CD4-positive, alpha-beta T cell treated with Interferon alpha-2 for 1 hour (primary cell): ENCODE results near the gene PERP.
"Not testable (repeated sequence)": the region's sequence is repeated elsewhere in the genome, so short reads cannot be mapped to it uniquely, and the experiment has no call there.

Experiments used
- DNase-seq, 2 donors: peaks; one replicate each; pipeline ENCODE4 v3.0.0-alpha.2; 2020 to 2022

Gene PERP

DNA sequence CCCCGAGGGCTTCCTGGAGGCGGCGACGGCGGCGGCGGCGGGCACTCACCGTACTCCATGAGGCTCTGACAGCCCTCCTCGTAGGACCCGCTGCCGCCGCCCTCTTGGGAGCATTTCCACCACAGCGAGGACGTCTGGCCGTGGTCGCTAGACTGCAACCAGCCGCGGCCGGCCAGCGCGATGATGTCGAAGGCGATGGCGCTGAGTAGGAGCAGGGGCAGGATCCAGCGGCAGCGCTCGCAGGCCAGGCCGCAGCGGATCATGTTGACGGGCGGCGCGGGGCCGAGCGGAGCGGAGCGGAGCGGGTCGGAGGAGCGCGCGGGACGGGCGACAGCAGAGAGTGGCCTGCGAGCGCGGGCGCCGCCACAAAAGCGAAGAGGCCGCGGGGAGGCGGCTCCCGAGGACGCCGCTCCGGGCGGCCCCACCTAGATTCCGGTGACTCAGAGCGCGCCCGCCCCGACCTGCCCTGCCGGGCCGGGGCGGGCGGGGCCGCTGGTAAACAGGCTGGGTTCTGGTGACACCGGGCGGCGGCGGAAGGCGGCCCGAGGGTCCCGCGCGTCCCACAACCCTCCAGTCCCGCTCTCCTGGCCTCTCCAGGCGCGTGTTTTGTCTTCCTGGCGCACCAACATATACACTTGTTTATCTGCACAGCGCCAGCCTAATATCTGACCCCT is at the start of gene PERP:
PERP (minus strand) TSS at position 342 of the 674 bp plus-strand sequence; CDS start at position 263, 79 bp downstream.
- peak; percentile 42 to 72 for DNase-seq

DNA sequence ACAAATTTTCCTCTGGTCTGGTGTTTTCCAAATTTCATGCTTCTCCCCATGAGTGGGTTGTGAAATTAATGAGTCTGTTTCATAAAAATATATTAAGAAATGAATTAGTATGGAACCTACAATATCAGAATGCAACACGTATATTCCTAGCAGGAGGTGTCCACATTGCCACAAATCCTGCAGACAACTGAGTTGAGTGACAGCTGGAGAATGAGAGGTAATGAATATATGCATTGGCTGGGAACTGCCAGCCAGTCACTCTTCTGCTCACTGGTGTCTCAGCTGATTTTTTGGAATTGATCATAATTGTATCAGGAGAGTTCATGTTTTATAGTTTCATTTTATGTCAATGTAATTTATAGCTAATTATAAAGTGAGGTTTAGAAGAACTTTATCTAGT is 48.2 kb upstream of the PERP start:
- no peak for DNase-seq

DNA sequence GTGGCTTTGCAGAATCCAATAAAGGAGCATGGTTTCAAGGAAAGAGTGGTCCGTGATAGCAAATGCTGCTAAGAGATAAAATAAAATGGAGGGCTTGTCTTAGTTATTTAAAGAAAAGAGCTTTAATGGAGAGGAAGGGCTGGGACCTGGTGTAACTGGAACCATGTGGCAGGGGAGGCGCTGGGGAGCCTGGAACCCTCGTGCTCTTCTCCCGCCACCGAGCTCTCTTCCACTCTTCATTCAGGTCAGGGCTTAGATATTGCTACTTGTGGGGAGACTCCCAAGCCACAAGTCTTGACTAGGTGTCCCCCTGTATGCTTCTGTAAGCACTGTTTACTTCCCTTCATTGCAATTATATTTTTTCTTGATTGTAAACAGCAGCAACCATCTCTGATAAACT is 39.3 kb upstream of the PERP start:
- no peak for DNase-seq

DNA sequence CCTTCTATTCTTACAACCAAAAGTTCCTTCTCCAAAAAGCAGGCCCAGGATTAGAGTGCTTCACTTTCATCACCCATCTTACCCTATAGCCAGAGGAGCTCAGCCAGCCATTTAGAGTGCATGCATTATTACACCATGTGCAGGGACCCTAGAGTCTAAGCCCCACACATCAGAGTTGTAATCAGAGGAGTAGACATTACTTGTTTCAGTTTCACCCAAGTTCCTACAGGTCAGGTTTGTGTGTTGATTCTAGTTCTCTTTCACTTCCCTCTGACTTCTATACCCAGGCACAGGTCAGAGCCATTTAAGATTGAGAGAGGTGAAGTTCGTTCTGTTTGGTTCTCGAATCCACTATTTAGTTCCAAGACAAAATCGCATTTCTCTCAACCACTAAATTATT is 38.2 kb upstream of the PERP start:
- no peak for DNase-seq

DNA sequence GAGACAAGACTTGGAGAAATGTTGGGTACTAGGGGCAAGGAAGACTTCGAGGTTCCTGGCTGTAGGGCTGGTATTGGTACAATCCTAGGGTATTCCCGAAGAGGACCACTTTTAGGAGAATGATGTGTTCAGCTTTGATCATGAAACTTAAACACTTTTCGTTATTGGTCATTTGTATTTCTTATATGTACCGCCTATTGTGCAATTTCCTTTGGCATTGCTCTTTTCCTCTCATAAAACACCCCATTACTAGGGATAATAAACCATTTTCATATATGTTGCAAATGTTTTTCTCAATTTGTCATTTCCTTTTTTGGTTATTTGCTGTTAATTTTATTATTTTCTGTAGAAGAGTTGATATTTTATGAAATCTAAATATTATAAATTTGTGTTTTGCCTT is 35.6 kb upstream of the PERP start:
- DNase-seq = no peak

DNA sequence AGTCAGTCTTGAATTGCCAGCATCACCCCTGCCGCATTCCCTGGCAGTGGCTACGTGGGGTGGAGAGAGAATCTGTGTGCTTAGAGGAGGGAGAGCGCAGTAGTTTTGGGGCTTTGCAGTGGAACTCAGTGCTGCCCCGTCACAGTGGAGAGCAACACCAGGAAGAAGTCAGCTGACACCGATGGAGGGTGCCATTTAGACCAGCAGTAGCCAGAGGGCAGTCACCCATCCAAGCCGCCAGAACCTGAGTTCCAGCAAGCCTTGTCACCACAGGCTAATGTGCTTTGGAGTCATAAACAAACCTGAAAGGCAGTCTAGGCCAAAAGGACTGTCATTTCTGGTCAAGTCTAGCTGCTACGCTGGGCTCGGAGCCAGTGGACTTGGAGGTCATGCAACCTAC is 22.0 kb upstream of the PERP start:
- DNase-seq = no peak

DNA sequence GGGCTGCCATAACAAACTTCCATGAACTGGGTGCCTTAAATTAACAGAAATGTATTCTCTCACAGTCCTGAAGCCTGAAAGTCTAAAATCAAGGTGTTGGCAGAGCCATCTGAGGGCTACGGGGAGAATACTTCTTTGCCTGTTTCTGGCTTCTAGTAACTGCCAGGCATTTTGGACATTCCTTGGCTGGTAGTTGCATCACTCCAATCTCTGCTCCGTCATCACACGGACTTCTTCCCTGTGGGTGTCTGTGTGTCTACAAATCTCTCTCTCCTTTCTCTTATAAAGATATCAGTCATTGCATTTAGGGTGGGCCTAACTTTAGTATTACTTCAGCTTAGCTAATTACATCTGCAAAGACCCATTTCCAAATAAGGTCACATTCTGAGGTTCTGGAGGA is 20.9 kb upstream of the PERP start:
- DNase-seq = no peak

DNA sequence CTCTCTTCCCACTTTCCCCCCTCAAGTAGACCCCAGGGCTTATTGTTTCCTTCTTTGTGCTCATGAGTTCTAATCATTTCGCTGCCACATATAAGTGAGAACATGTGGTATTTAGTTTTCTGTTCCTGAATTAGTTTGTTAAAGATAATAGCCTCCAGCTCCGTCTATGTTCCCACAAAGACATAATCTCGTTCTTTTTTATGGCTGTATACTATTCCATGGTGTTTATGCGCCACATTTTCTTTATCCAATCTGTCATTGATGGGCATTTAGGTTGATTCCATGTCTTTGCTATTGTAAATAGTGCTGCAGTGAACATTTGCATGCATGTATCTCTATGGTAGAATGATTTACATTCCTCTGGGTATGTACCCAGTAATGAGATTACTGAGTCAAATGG is 16.9 kb upstream of the PERP start:
- no peak for DNase-seq

DNA sequence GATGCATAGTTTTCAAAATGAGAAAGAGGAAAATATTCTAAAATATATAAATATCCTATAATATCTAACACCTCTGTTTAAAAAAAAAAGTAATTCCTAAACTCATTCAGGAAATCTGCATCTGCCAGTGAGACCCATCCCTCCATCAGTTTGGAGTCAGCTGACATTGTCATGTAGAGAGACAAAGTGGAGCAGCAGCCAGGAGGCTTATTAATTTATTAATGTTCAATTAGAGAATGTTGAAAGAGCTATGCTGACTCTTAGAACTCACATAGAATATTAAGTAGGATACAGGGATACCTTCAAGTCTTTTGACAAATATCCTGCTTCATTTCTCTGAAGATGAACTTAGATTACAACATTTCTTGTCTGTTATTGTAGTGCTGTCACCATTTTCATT is 12.8 kb upstream of the PERP start:
- DNase-seq = no peak

DNA sequence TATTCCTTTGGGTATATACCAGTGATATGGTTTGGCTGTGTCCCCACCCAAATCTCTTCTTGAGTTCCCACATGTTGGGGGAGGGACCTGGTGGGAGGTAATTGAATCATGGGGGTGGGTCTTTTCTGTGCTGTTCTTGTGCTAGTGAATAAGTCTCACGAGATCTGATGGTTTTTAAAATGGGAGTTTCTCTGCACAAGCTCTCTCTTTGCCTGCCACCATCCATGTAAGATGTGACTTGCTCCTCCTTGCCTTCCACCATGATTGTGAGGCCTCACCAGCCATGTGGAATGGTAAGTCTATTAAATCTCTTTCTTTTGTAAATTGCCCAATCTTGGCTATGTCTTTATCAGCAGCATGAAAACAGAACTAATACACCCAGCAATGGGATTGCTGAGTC is 12.0 kb upstream of the PERP start:
- not testable (repeated sequence) for DNase-seq

DNA sequence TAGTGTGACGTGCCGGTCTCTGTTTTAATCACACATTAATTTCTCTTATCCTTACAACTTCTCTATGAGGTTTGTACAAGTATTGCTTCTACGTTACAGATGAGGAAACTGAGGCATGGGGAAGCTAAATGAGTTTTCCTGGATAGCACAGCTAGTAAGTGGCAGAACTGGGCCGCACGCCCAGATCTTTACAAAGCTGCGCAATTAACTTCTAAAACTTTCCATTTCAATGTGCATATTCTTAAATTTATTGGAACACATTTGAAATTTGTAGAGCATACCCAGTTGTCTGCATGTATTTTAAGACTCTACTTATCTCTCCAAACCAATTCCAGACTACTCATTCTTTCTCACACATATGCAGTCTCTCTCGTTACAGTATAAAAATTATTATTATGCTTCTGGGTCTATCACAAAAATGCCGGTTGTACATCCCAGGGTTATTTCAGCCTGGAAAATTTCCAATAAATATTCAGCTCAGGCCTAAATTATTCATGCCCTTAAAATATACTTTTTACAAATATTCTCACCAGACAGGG is 10.2 kb upstream of the PERP start:
- DNase-seq = no peak

DNA sequence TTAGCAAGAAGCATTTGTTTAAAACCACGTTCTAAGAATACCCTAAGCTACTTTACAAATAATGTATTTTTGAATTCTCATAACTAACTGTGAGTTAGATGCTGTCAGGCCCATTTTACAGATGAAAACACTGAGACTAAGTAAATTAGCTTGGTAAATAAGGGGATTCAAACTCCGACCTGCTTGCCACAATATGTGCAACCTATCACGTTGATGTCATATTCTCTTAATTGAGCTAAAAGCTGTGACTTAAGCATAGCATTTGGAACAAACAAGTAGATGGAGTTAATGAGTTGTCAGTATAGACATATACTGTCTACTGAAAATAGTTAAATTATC is 9.4 kb upstream of the PERP start:
- DNase-seq = no peak

DNA sequence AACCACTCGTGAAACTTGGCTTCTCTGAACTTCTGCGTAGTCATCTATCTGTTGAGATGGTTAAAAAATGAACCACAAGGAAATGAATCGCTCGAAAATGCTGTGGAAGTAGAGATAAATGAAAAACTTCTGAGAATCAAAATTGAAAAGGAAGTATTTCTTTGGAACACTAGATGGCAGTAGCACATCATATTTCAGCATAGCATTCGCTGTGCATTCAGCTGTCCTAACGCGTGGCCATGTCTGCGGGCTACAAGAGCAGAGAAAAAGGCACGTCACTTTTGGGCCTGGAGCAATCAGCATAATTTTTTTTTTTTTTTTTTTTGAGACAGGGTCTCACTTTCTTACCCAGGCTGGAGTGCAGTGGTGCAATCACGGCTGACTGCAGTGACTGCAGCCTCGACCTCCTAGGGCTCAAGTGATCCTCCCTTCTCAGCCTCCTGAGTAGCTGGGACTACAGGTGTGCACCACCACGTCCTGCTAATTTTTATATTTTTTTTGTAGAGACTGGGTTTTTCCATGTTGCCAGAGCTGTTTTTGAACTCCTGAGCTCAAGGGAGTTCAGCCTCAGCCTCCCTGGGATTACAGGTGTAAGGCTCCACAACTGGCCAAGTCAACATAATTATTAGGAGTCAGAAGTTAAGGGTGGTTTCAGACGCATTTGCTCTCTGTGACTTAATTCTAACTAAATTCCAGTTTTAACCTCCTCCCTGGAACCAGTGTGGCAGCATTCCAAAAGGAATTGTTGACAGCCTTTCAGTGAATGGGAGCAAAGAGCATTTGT is 8.8 kb upstream of the PERP start:
- peak; percentile 40 to 72 for DNase-seq

DNA sequence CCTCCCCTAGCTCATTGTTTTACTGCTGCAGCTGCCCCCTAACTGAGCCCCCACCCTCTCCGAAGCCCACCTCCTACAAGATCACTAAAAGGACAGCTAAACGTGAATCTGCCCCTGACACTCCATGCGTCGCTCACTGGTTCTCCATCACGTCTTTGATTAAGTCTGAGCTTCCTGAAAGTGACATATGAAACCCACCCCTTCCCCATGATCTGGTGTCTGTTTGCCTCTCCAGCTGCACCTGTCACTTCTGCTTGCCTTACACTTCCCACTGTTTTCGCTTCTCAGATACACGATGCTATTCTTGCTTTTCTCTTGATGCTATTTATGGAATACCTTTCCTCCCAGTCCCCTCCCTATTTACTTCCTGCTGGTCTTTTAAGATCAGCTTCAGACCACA is 8.0 kb upstream of the PERP start:
- no peak for DNase-seq

DNA sequence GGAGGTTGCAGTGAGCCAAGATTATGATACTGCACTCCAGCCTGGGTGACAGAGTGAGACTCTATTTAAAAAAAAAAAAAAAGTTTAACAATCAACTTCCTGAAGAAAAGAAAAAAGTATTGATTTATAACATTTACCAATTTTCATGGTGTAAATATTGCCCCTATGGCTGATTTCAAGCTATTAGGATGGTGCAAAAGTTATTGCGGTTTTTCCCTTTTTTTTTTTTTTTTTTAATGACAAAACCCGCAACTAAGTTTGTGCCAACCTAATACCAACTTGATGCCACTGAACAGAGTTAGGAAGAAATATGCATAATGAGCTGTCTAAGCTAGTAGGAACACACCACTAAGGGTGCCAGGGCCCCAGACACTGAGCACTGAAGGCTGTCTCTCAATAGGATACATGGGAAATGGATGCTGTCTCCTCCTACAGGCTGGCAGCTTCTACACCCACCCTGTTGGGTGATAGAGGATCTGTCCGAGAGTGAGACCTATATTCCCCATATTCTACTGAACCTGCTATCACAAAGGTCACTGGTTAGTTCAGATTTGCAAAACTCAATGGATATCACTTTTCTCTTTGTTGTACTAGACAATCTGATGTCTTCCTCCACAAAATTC is 6.5 kb upstream of the PERP start:
- DNase-seq = no peak

DNA sequence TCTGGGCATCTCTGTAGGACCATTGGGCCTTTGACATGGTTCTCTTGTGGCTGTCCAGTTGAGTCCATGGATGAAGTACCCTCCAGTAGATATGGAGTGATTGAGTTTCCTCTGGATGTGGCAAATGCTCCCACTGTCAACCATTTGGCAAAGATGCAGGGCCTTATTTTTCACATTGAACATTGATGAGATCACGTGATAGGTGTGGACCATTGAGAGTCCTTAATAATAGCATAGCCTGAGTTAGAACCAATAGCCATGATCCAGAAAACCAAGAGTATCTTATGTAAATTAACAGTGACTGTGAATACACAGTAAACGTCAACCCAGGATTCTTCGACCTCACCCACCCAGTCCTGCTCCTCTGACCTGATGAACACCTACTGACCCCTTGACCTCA is 3.0 kb upstream of the PERP start:
- DNase-seq = no peak

DNA sequence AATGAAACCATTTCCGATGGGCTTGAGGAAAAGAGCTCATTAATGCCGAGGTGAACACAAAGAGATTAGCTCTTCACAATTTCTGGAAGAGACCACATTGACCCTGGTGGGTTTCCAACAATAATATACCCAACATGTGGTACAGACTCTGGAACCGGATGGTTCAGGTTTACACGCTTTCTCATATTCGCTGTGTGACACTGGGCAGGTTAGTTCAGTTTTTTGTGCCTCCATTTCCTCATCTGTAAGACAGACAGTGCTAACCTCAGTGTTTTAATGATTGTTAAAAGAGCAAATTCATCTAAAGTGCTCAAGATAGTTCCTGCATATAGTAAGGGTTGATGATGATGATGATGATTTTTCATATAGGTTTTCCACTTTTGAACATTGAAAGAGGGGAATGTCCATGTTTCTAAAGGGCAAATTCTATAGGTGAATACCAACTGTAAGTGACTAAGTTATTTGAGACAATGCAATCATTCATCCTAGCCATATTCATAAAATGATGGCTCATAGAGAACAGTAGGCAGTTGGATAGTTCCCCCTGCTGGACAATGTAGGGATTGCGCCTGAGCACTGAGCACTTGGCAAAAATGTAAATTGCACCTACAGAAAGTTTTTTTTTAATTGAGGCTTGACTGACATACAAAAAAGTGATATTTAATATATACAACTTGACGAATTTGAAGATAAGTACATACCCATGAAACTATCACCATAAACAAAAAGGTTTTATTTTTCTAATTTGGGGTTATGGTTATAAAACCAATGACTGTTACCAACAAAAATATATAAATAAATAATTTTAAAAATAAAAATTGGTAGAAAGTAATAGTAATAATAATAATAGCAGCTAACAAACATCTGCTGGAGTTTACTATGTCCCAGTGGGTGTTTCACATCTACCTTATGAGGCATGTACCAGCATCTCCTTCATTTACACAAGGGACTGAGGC is 2.1 kb upstream of the PERP start:
- DNase-seq = peak; percentile 70 to 82

DNA sequence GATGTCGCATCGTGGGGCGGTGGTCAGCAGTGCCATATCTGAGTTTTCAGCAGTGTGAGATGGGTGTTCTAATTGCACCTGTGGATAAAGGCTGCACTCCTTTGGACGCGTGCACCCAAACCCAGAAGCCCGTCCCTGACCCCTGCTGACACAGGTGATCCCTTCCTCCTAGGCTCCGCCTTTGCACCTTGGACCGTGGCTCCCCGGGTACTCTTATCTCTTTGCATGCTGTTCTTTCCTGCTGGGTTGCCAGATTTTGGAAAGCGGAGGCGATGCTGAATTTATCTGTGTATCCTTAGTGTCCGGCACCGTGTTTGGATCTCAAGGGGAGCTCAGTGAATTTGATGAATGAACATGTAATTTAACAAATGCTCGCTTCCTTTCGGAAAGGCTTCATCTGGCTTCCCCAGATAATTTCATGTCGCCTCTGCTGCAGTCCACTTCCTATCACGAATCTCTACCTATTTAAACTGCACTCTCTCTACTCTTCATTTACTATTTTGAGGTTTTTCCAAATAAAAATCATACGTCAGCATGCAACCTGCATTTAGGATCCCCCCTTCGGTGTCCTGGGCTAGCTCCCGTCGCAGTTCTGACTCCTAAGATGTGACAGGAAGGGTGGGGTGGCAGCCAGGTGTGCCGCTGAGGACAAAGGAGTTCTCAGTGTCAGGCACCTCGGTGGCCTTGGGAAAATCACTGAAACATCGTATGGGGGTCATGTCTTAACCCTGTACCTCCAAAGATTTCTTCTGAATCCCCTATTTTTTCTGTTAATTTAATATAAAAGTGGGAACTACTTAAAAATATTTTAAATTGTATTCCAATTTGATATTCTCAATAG is 753 bp upstream of the PERP start:
- peak in 1 of 2 donors; percentile 12 for DNase-seq

DNA sequence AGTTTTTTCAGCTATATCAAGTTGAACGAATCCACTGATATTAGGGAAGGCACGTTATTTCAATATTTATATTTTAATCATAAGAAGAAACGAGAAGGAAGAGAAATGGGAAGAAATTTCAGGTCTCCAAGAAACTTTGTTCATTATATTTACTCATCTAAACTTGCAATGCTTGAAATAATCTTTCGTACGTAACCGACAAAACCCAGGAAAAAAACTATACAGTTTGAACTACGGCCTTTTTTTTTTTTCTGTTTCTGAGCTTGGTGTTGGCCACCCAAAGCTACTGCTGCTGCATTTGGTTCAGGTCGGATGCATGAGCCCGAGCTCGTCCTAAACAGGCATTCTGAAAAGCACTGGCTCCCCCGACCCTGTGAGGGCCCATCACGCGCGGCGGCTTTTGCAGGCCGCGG is 548 bp downstream of the PERP start:
- no peak for DNase-seq

DNA sequence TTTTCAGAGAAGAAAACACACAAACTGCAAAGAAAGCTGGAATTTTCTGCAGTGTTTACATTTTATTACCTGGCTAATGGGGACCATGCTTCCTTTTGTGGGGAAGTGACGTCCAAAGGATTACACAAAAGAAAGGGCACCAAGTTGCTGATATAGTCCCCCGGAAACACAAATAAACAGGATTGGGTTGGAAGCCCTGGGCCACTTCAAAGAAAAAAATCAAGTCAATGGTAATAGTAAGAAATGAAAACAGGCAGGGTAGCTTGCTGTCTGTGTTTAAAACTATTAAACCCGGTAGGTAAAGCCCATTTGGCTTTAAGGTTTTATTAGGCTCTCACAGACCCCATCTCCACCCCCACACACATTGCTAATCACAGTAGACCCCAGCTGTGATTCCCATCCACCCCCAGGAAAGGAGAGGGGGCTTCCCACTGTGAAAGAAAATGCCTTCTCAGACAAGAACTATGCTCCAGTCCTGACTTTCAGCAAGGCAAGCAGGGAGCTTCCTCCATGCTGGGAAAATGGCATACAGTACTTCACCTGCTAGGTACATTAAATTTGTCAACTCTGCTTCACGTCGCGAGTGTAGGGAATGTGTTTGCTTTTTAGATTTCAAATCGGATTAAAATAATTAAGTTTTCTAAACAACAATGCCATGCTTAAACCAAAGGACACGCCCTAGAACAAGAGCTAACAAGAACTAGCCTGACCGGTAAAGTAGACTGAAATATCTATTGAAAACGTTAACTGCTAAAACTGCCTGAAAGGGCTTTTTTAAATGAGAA is 1.1 kb downstream of the PERP start:
- DNase-seq = no peak

DNA sequence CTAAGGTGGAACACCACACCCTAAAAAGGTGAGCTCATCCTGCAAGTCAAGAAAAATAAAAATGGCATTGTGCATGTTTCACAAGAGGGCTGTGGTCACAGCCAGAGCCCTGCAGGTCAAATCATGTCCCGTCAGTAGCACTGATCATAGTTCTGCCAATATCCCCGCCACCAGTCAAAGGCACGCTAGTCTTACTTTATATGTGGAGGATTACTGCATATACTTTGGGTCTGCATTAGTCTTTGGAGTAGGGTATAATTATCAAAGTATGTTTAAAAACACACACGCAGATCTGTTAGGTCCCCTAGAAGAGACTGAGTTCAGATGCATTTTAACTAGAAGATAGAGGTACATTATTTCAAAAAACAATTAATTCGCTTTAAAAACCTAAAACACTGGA is 1.8 kb downstream of the PERP start:
- DNase-seq = no peak
